Germinal center (tissue), 1 donor: ENCODE results near the gene NUP62.

Source experiments
- DNase-seq: peaks from one replicate; pipeline ENCODE4 v3.0.0; 2012; ENCODE audit warnings: mixed read lengths, low spot score

The NUP62 gene

DNA sequence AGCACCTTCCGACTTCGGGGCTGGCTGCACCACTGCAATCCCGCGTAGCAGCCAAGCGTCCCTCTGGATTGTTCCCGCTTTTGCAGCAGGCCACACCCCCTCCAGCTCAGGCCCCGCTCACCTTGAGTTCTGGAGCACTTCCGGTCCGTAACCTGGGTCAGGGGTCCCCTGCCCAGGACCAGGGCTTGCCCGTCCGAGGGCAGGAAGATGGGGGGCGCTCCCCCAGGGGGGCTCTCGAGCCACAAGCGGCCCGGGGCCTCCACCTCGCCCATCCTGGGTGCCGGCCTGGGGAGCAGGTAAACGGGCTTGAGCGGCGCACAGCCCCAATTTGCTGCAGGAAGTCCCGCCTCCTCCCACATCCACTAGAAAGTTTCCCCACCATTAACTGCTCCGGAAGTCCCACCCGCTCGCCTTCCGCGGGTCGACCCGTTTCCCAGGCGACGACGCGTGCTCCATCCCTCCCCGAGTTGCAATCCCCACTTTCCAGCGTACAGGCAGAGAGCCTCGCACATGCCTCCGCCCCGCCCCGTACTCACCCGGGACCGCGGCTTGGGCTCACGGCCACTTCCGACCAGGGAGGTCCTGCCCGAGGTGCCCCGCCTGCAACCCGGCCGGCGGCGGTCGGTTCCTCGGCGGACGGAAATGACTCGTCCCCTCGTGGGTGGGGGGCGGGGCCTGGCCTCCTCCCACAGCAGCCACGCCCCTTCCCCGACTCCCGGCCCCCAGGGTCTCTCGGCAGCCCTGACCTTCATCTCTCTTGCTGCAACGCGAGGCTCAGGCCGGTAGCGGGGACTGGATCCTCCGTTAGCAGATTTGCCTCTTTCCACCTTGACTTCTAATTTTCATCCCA is 62.1 kb downstream of the NUP62 start, which contains the start of gene PNKP:
Gene PNKP, minus strand, starts transcription at position 644 of the 850 bp plus-strand sequence. Its CDS starts 372 bp downstream, at position 272.
- DNase-seq = peak; percentile 92

DNA sequence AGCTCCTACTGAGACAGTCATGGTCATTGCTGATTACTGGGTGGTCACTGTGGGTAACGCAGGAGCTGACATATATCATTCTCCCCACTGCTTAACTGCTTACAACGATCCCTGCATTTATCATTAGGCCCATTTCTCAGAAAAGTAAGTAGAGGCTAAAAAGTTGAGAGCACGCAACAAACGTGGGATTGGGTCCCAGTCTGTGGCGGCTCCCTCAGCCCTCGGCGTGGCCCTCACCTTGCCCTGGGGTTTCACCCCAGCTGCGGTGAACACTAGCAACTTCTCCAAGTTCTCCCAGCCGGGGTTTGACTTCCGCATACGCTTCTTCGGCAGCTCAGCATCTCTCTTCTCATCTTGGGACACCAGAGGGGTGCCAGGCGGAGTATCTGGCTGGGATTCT is 64.4 kb downstream of the NUP62 start:
- no peak for DNase-seq

DNA sequence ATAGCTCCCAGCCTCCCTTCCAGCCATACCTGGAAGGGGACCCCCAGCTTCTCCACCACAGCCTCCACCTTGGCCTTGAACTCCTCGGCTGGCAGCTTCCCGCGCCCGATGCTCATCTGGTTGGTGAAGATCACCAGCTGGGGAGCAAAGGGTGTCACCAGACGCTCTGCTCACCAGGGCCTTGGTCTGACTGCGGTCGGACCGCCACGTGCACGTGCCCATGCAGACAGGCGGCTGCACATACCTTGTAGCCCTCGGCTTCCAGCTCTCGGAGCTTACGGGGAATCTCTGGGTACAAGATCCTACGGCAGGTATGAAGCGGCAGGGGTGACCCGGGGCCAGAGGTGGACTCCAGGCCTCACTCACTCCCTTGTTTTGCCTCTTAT is 65.4 kb downstream of the NUP62 start:
- DNase-seq = no peak

- no peak for DNase-seq
Observed at GRCh38 chr19:49863254-49863934, 65.9 kb downstream of the NUP62 start.

DNA sequence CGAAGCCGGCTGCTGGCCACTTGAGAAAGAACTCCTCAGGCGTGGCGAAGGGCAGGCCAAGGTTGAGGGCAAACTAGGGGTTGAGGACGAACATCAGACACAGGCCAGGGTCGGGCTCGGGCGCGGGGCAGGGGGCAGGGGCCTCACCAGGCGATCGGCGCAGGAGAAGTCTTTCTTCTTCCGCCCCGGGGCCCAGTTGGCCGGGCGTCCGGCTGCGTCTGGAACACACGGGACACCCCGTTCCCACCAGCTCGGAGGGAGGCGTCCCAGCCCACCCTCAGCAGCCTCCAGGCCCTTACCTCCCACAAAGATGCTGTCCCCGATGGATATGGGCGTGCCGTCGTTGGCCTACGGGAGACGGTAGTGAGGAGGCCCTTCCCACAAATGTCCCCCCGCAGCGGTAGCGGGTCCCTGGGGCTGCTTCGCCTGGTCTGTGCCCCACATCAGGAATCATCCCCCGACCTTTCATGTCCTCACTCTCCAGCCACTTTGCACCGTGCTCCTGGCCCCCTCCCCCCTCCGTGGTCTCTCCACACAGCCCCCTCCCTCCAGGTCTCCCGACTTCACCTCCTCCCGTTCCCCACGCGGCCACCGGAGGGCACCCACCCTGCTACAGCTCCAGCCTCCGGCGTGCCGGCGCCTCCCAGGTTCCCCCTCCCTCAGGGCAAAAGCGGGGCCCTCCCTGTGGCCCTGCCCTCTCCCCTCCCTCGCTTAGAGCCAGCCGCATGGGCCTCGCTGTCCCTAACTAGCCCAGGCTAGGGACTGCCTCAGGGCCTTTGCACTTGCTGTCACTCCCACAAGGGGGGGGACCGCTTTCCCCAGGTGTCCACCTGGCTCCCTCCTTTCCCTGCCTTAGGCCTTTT is 66.7 kb downstream of the NUP62 start:
- DNase-seq = no peak

- DNase-seq = no peak
Observed at GRCh38 chr19:49861541-49862378, 67.5 kb downstream of the NUP62 start.

GRCh38 chr19:49861107-49861506 is 68.2 kb downstream of the NUP62 start:
- DNase-seq = no peak

GRCh38 chr19:49860336-49861102 is 68.8 kb downstream of the NUP62 start:
- DNase-seq = no peak

DNA sequence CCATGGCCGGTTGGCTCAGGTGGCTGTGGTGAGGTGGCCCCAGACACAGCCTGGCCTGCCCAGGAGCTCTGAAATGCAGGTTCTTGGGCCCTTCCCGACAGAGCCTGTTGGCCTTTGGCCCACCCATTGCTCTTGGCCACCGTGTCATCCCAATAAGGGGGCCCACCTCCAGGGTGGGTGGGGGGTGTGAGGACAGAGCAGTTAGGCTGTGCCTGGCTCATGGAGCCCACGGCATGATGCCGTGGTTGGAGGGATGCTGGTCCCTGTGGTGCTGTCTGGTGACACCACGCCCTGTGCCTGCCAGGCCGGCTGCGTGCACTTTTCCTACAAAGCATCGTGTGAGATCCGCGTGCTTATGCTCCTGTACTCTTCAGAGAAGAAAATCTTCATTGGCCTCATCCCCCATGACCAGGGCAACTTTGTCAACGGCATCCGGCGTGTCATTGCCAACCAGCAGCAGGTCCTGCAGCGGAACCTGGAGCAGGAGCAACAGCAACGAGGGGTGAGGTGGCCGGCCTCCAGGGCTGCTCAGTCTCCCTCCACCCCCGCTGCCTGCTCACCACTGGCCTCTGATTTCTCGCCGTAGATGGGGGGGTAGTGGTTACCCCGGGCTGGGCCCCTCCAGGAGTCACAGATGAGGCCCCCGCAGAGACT is 69.5 kb downstream of the NUP62 start:
- DNase-seq = no peak

- DNase-seq = no peak
Observed at GRCh38 chr19:49858088-49858985, 71.0 kb downstream of the NUP62 start.

GRCh38 chr19:49857838-49858087 is 71.5 kb downstream of the NUP62 start:
- DNase-seq = no peak

GRCh38 chr19:49857061-49857837 is 72.1 kb downstream of the NUP62 start:
- DNase-seq = no peak
